Measurements from ENCODE around the gene STK32B.

- TF ChIP-seq, protein P1, sequence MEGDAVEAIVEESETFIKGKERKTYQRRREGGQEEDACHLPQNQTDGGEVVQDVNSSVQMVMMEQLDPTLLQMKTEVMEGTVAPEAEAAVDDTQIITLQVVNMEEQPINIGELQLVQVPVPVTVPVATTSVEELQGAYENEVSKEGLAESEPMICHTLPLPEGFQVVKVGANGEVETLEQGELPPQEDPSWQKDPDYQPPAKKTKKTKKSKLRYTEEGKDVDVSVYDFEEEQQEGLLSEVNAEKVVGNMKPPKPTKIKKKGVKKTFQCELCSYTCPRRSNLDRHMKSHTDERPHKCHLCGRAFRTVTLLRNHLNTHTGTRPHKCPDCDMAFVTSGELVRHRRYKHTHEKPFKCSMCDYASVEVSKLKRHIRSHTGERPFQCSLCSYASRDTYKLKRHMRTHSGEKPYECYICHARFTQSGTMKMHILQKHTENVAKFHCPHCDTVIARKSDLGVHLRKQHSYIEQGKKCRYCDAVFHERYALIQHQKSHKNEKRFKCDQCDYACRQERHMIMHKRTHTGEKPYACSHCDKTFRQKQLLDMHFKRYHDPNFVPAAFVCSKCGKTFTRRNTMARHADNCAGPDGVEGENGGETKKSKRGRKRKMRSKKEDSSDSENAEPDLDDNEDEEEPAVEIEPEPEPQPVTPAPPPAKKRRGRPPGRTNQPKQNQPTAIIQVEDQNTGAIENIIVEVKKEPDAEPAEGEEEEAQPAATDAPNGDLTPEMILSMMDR (IDR thresholded peaks at IDR 0.05), result no peak
- no peak for TF ChIP-seq POLR2A (IDR thresholded peaks at IDR 0.05)
Observed at GRCh38 chr4:5051278-5052203, at the start of gene STK32B.

Data from stomach (tissue), 4 donors.